Activated naive CD4-positive, alpha-beta T cell treated with anti-CD3 and anti-CD28 coated beads, Interleukin-2, amount 50 U/mL, for 16 hours (primary cell): Measurements from ENCODE around the gene MAGI2.

Experiments used
- DNase-seq: peaks from one replicate; pipeline ENCODE4 v3.0.0-alpha.2; 2020

Gene MAGI2

GRCh38 chr7:78900806-78901205, 552.7 kb downstream of the MAGI2 start:
- DNase-seq: no peak

DNA sequence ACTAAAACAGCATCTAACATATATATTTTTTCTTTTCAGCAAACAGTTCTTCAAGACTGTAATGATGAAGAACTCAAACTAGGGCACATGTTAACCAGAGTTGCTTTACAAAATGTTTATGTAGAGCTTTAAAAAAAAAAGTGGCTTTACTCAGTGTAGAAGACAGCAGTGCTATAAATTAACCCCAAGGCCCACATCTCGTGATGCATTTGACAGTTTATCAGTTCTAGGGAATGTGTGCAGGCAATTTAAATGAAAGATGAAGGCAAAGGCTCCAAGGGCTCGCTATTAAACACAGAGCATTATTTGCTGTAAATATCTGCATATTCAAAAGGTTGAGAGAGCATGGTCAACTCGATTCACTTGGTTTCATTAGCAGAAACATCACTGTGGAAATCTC, 558.1 kb downstream of the MAGI2 start:
- no peak for DNase-seq

DNA sequence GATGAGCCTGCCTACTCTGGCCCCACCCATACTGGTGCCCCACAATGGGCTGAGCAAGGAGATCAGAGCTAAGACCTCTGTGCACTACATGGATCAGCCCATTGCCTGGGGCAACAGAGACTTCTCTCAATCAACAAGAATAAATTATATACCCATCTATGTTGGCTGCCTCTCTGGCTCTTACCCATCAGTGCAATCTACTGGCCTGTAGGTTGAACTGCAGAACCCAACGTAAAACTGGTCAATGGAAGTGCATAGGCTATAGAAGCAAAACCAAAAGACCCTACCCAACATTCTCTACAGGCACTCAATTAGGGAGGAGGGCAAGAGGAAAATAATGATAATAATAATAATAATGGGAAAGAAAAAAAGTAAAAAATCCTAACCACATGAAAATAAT, 574.3 kb downstream of the MAGI2 start:
- no peak for DNase-seq

DNA sequence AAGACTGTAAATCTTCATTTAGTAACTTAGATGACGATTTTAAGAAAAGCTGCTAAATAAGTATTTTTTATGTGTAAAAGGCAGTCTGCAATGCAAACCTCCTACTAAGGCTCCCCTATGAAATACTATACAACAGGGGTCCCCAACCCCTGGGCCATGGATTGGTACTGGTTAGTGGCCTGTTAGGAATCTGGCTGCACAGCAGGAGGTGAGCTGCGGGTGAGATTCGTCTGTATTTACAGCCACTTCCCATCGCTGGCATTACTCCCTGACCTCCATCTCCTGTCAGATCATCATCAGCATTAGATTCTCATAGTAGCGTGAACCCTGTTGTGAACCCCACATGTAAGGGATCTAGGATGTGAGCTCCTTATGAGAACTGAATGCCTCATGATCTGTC, 580.4 kb downstream of the MAGI2 start:
- DNase-seq: no peak

- DNase-seq: no peak
Measured at GRCh38 chr7:78864339-78864738, 589.1 kb downstream of the MAGI2 start.

GRCh38 chr7:78863281-78863680, 590.2 kb downstream of the MAGI2 start:
- DNase-seq: no peak

- DNase-seq: no peak
Measured at GRCh38 chr7:78862411-78862900, 591.0 kb downstream of the MAGI2 start.

- DNase-seq: no peak
Measured at GRCh38 chr7:78852951-78853350, 600.5 kb downstream of the MAGI2 start.

DNA sequence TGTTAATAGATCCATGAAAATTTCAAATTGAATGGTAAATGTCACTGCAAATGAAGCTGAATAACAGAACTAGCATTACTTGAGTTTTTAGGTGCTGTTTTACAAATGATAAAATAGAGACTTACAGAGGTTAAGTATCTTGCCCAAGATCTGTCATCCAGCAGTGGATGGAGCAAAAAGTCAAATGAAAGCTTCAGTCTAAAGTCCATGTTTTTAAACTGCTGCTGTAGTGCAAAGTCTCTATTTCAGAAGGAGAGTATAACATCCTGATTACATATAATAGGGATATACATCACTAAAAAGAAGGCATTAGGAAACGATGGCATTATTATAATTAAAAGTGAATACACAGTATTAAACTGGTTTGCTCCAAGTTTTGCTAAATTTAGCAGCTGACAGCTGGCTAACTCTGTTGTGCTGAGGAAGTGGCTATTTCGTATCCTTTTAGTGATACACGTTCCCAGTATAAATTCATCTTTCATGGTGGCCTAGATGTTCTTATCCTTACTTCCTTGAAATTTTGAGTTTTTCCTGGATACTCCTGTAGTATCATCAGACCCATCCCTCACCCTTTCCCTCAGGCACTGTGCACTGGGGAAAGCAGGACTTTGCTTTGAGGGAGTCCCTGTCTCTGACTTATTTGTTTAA, 603.2 kb downstream of the MAGI2 start:
- DNase-seq: no peak

- DNase-seq: no peak
Measured at GRCh38 chr7:78845155-78845554, 608.3 kb downstream of the MAGI2 start.

- DNase-seq: no peak
Measured at GRCh38 chr7:78842068-78842467, 611.4 kb downstream of the MAGI2 start.

DNA sequence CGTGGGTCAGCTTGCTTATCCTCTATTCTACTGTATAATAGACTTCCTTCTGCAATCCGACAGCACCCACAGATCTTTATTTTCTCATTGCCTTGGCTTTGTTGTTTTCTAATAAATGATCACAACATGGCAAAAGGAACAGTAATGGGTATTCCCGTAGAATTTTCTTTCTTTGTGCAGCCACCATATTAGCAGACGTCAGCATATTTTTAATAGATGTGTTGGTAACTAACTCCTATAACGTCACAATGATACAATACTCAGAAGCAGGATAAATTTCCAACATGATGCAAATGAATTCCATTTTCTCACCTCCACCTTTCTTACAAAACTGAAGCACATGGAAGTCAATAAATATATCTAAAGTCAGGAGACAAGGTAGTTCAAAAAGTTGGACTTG, 617.6 kb downstream of the MAGI2 start:
- DNase-seq: no peak

DNA sequence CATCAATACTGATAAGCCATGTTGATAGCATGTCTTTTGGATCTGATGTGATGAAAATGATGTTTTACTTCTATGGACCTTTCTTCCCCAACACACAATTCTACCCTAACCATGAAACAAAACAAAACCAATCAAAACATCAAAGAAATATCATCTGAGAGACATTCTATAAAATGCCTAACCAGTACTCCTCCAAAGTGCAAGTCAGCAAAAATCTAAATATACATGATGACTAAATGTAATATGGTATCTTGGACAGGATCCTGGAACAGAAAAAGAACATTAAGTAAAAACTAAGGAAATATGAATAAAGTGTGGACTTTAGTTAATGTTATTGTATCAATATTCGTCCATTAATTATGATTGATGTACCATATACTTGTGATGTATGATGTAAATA, 625.1 kb downstream of the MAGI2 start:
- DNase-seq: no peak

GRCh38 chr7:78803501-78804127, 649.9 kb downstream of the MAGI2 start:
- DNase-seq: no peak

GRCh38 chr7:78794101-78794500, 659.4 kb downstream of the MAGI2 start:
- no peak for DNase-seq

DNA sequence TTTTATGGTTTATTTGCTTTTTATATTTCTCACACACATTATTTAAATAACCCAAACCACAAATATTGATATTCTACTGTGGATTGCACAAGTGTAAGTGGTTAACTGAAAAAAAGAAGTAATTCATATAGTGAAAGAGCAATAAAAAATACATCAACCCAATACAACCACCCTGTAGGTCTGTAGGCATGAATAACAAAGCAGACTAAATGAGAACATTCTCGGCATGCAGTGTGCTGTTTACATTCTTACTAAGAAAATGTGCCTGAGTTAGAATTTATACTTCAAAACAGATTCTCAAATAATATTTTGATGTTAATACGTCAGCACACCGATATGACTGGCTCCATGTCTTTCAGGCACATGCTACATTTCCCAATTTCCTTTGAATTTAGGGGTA, 660.8 kb downstream of the MAGI2 start:
- DNase-seq: no peak

DNA sequence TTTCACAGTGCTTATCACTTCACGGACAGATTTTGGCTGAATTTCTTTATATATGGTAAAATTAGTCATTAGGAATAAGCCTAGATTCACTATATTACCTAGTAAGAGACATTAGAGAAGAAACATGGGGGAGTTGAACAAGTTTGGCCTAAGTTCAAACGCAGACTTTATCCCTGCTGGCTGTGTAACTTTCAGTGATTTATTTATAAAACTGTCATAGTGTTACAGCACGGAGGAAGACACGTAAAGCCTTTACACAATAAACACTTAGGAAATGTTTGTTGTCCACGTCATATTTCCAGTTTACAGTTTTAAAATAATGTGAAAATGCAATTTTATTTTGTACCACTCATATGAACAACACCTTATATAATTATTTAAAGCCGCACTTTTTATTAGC, 661.5 kb downstream of the MAGI2 start:
- DNase-seq: no peak

- DNase-seq: no peak
Measured at GRCh38 chr7:78788464-78788863, 665.0 kb downstream of the MAGI2 start.

GRCh38 chr7:78787854-78788253, 665.6 kb downstream of the MAGI2 start:
- DNase-seq: no peak

- no peak for DNase-seq
Measured at GRCh38 chr7:78786055-78786454, 667.4 kb downstream of the MAGI2 start.

DNA sequence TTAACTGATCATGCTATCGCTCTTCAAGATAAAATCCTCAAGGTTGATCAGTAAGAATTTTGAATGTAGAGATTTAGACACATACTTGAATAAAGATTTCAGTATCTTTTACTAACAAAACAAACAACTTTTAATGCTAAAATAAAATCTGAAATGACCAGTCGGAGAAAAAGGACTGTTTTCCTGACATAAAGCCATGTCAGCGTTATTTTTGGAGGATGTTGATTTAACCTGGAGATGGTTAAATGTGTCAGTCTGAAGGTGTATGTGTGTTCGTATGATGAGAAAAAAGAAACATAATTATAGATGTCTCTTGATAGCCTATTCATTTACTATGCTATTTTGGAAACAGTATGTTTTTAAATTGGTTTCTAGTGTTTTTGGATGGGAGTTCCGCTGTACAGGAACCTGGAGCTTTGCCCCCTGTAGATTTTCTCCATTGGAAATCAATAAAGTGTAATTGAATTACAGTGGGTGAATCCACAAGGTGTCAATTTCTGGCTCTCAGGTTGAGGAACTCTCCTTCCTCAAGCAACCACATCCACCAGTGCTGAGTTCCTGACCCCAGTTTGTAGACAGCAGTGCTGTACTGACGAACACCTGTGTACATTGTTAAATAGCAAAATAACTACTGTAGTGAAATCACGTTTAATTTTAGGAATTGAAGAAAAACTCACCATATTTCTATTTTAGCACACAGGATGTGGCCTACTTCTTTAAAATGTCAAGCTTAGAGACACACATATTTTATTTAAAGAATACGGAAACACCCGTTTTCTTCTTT, 670.1 kb downstream of the MAGI2 start:
- no peak for DNase-seq

DNA sequence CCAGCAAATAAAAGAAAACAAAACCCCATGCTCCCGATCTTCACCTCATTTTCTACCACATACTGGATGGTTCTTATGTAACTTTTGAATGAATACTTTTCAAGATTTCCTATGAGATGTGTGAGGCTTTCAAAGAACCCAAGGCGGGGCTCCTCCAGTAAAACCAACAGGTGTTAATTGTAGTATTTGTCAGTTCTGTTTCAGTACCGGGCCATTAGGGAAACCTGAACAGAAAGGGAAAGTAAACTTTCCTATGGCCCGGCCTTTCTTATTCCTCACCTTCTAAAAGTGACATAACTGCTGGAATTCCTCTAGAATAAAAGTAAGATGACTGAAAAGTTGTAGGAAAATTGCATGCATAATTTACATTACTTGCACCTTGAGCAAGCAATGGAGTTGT, 672.9 kb downstream of the MAGI2 start:
- no peak for DNase-seq

DNA sequence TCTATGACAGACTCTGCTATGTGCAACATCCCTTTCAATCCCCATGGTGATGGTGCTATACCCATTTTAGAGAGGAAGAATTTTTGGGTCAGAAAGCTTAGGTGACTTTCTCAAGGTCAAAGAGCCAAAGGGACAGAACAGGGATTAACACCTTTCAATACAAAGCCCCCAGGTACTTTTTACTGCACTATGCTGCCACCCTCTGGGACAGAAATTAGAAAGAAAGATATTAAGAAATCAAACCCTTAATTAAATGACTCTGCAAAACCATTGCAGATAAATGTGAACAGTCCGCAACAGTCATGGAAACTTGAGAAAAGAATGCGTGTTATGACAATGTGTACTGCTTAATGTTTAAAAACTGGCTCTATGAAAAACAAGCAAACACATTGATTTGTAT, 673.7 kb downstream of the MAGI2 start:
- DNase-seq: no peak

DNA sequence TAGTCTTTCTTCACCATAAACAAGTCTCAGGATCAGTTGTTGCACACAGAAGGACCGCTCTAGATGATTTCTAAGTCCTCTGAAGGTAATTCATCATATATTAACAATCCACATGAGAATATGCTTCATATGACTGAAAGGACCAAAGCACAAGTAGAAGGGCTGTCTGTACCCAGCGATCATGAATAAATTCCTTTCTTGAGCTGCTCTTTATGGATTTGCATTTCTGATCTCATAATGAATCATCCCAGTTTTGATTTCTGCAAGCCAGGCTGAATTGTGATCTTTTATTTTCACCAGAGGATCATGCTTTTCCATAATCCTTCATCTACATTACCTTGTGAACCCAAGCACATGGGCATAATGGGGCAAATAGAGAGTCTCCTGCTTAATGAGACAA, 675.6 kb downstream of the MAGI2 start:
- DNase-seq: no peak
